ENCODE data around the gene EXOC8.
A peak's percentile ranks its signal among the peaks of the same experiment; 100 is the strongest.

Gene EXOC8, protein sequence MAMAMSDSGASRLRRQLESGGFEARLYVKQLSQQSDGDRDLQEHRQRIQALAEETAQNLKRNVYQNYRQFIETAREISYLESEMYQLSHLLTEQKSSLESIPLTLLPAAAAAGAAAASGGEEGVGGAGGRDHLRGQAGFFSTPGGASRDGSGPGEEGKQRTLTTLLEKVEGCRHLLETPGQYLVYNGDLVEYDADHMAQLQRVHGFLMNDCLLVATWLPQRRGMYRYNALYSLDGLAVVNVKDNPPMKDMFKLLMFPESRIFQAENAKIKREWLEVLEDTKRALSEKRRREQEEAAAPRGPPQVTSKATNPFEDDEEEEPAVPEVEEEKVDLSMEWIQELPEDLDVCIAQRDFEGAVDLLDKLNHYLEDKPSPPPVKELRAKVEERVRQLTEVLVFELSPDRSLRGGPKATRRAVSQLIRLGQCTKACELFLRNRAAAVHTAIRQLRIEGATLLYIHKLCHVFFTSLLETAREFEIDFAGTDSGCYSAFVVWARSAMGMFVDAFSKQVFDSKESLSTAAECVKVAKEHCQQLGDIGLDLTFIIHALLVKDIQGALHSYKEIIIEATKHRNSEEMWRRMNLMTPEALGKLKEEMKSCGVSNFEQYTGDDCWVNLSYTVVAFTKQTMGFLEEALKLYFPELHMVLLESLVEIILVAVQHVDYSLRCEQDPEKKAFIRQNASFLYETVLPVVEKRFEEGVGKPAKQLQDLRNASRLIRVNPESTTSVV

DNA sequence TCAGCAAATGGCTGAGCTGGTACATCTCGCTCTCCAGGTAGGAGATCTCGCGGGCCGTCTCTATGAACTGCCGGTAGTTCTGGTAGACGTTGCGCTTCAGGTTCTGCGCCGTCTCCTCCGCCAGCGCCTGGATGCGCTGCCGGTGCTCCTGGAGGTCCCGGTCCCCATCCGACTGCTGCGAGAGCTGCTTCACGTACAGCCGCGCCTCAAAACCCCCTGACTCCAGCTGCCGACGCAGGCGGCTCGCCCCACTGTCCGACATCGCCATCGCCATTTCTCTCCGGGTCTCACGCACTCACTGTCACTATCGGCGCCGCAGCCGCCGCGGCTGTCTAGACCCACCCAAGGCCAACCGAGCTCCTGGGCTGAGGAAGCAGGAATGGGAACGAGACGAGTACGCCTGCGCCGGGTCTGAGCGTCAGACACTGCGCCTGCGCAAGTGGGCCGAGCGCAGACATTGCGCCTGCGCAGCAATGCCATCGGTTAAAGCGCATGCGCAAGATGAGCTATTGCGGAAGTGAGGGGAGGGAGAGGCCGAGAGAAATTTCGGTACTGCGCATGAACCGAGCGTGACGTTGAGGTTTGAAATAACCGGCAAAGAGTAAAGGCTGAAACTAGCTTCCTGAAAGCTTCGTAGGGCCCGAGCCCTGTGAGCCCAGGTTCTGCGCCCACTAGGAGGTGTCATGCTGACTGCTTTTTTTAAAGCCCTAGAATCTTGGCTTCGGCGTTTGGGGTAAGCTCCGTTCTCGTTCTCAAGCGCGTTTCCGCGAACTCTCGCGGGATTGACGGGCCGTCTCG, at the start of gene EXOC8:
TSS of gene EXOC8 (minus strand) at position 381 of the 798 bp plus-strand sequence. CDS start at position 274, 107 bp downstream.
- peak; percentile 95 for DNase-seq (ENCODE audit: low spot score)
- TF ChIP-seq, protein P1, sequence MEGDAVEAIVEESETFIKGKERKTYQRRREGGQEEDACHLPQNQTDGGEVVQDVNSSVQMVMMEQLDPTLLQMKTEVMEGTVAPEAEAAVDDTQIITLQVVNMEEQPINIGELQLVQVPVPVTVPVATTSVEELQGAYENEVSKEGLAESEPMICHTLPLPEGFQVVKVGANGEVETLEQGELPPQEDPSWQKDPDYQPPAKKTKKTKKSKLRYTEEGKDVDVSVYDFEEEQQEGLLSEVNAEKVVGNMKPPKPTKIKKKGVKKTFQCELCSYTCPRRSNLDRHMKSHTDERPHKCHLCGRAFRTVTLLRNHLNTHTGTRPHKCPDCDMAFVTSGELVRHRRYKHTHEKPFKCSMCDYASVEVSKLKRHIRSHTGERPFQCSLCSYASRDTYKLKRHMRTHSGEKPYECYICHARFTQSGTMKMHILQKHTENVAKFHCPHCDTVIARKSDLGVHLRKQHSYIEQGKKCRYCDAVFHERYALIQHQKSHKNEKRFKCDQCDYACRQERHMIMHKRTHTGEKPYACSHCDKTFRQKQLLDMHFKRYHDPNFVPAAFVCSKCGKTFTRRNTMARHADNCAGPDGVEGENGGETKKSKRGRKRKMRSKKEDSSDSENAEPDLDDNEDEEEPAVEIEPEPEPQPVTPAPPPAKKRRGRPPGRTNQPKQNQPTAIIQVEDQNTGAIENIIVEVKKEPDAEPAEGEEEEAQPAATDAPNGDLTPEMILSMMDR (IDR thresholded peaks at IDR 0.05; ENCODE audit: extremely low read depth, missing control alignments), result no peak

DNA sequence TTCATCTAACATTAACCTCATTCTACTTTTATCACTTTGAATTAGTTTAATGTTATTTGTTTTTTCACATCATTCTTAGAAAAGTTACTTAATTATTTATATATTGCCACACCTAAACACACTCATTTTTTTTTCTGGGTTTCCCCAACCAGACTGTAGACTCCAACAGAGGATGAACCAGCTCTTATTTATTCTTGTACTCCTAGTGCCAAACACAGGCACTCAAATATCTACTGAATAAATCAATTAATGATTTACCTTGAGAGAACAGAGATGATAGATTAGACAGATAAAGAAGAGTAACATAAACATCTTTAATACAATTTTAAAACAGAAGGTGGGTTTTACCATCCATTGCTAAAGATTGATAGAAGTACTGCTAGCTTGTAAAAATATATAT, 48.8 kb upstream of the EXOC8 start:
- no peak for DNase-seq (ENCODE audit: low spot score)
- TF ChIP-seq, protein P1 (IDR thresholded peaks at IDR 0.05; ENCODE audit: extremely low read depth, missing control alignments), result no peak

DNA sequence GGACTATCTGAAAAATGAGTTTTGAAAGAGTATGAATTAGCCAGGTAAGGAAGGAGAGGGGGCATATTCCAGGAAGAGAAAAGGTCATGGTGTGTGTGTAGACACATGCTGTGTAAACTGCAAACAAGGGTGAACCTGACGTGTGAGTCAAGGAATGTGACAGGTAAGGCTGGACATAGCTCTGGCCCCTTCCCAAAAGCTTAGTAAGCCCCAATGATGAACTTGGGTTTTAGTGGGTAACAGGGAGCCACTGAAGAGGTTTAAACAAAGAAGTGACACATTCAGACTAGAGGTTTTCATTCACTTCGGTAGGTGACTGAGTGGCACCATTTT, 47.7 kb upstream of the EXOC8 start:
- TF ChIP-seq, protein P1 (IDR thresholded peaks at IDR 0.05; ENCODE audit: extremely low read depth, missing control alignments), result no peak
- DNase-seq (ENCODE audit: low spot score), result no peak

DNA sequence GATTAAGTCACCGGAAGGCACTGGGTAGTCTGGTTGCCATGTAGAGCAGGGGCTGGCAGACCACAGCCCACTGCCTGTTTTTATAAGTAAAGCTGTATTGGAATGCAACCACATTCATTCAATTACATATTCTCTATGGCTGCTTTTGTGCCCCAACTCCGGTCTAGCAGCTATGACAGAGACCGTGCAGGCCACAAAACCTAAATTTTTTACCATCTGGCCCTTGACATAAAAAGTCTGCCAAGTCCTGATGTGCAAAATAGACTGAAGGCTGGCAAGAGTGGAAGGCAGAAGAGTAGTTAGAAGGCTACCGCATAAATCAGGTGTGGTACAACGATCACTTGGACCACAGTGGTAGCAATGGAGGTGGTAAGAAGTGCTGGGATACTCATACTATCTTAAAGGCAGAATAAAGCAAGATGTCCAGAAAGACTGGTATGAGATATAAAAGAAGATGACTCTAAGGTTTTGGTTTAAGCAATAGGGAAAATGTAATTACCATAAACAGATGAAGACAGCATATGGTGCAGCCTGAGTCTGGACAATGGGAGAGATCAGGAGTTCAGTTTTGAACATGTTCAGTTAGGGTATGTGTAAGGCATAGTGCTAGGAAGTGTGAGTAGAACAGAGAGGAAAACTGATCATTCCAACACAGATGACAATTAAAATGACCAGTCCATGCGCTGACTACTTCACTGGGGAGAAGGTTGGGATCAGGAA, 47.2 kb upstream of the EXOC8 start:
- DNase-seq (ENCODE audit: low spot score), result no peak
- TF ChIP-seq, protein P1 (IDR thresholded peaks at IDR 0.05; ENCODE audit: extremely low read depth, missing control alignments), result no peak

DNA sequence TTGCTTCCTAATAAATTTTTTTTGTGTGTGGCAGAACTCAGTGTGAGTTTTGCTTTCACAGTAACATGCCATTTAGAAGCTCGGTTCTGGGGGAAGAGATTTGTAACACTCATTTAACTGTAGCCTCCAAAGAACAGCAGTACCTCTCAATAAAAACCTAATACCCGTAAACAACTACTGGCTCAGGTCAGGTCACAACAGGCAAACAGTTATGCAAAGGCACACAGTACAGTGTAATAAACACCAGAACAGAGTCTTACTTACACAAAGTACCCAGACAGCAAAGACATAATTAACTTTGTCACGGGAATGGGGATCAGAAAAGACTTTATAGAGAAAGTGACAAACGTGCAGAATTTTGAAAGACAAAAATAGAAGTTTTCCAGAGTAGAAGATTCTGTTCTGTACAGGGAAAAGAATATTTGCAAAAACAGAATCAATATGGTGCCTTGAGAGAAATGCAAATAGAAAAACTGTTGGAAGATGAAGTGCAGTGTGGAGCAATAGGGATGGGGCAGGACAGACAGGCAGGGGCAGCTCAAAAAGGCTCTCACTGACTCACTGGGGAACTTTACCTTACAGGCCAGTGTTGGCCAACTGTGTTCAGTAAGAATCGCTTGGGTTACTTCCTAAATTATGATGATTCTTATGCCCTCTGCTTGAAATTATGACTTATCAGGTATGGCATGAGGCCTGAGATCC, 45.7 kb upstream of the EXOC8 start:
- no peak for DNase-seq (ENCODE audit: low spot score)
- TF ChIP-seq, protein P1 (IDR thresholded peaks at IDR 0.05; ENCODE audit: extremely low read depth, missing control alignments), result no peak

DNA sequence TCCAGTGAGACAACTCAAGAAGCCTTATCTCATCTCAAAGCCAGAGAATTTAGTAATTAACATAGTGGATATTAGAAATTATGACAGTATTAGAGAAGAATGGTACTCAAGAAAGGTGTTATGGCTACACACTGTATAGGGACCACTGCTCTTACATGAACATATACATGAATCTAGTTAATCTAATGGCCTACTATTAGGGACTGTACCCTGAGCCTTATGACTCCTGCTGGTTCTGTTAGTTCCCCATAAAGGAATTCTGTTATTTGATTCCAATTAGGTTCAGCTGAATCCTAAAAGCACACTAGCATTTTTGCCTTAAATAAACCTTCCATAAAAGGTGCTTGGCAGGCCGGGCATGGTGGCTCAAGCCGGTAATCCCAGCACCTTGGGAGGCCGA, 44.8 kb upstream of the EXOC8 start:
- DNase-seq (ENCODE audit: low spot score), result no peak
- TF ChIP-seq, protein P1 (IDR thresholded peaks at IDR 0.05; ENCODE audit: extremely low read depth, missing control alignments), result no peak

All from GM20000 (cell line).